Ascending aorta (tissue), 2 donors: ENCODE data around the gene ATP13A3. TPM values are rescaled to one million over a fixed set of nuclear protein-coding genes. Genes with fewer than 3 reads are reported as not detected.

ENCODE experiments used
- DNase-seq, 2 donors: peaks; one replicate each; pipeline ENCODE4 v3.0.0-alpha.2; 2019; ENCODE audit warnings: low spot score in 2 of 2
- H3K27ac ChIP-seq, 2 donors: fragments of 200-600 bp; sonication (generic); one replicate each; pipeline ENCODE4 v1.5.1; 2016 to 2017; ENCODE audit warnings: mild to moderate bottlenecking in 1 of 2
- H3K27me3 ChIP-seq: fragments of 200-600 bp; sonication (generic); one replicate; pipeline ENCODE4 v1.5.1; 2017
- H3K36me3 ChIP-seq, 2 donors: fragments of 200-600 bp; sonication (generic); one replicate each; pipeline ENCODE4 v1.5.1; 2016
- H3K4me1 ChIP-seq, 2 donors: fragments of 200-600 bp; sonication (generic); one replicate each; pipeline ENCODE4 v1.5.1; 2016 to 2017; ENCODE audit warnings: mild to moderate bottlenecking in 1 of 2
- H3K4me3 ChIP-seq, 2 donors: fragments of 200-600 bp; sonication (generic); one replicate each; pipeline ENCODE4 v1.5.1; 2016 to 2017; ENCODE audit warnings: mild to moderate bottlenecking in 1 of 2
- H3K9me3 ChIP-seq, 2 donors: fragments of 200-600 bp; sonication (generic); one replicate each; pipeline ENCODE4 v1.5.1; 2016
- intact Hi-C: fragments of 100-400 bp; cut with DNase I; formaldehyde crosslinking; loops from one replicate; pipeline ENCODE4 v1.15.1; 2023
- total RNA-seq: library from RNA; depleted of rRNA; stranded (reverse); fragments of >200 nt; gene quantifications from one replicate; pipeline ENCODE4 v1.1.0, GENCODE V29; 2016
- TF ChIP-seq, protein P1 (sequence below), 3 experiments: fragments of 200-600 bp in 2 of 3; fragments of 450-650 bp in 1 of 3; sonication (generic) in 2 of 3; IDR thresholded peaks; one replicate each; pipeline ENCODE4 v1.5.1; 2016 to 2019; ENCODE audit warnings: antibody characterized with exemption in 3 of 3, mild to moderate bottlenecking in 1 of 3, moderate library complexity in 1 of 3

Gene ATP13A3
- total RNA-seq, 1 donor from 2014 or later: 53.6 TPM

DNA sequence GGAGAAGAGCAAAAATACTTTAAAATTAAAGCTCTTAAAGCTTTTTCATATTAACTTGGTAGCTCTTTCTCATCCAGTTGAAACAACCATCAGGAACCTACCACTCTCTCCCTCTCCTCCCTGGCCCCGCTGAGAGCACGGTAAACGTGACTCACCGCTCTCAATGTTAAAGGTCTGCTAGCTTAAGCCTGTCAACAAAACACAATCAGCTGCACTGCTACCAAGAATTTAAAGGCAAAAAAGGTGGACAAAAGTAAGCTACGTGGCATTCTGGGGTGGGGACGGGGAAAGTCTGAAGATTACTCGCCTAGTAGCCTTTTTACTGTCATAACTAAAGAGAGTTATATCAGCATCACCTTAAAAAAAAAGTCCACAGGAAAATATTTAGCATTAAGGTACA is 79.4 kb downstream of the ATP13A3 start:
- no peaks in the 10 kb centered on the region for H3K9me3 ChIP-seq
- intact Hi-C loops: loop anchor here (5.0 kb wide), 1 partner anchor 75 kb away; no protein-coding TSS in a partner anchor
- DNase-seq: no peak
- H3K4me3 ChIP-seq: no peak overlapping the region
- H3K27me3 ChIP-seq: no peaks in the 10 kb centered on the region
- no peak overlapping the region for H3K27ac ChIP-seq
- H3K4me1 ChIP-seq: no peaks in the 10 kb centered on the region
- H3K36me3 ChIP-seq: peaks cover 10 to 25% of the 10 kb centered on the region in 2 donors
- TF ChIP-seq, protein P1, sequence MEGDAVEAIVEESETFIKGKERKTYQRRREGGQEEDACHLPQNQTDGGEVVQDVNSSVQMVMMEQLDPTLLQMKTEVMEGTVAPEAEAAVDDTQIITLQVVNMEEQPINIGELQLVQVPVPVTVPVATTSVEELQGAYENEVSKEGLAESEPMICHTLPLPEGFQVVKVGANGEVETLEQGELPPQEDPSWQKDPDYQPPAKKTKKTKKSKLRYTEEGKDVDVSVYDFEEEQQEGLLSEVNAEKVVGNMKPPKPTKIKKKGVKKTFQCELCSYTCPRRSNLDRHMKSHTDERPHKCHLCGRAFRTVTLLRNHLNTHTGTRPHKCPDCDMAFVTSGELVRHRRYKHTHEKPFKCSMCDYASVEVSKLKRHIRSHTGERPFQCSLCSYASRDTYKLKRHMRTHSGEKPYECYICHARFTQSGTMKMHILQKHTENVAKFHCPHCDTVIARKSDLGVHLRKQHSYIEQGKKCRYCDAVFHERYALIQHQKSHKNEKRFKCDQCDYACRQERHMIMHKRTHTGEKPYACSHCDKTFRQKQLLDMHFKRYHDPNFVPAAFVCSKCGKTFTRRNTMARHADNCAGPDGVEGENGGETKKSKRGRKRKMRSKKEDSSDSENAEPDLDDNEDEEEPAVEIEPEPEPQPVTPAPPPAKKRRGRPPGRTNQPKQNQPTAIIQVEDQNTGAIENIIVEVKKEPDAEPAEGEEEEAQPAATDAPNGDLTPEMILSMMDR (IDR thresholded peaks at IDR 0.05): no peak

DNA sequence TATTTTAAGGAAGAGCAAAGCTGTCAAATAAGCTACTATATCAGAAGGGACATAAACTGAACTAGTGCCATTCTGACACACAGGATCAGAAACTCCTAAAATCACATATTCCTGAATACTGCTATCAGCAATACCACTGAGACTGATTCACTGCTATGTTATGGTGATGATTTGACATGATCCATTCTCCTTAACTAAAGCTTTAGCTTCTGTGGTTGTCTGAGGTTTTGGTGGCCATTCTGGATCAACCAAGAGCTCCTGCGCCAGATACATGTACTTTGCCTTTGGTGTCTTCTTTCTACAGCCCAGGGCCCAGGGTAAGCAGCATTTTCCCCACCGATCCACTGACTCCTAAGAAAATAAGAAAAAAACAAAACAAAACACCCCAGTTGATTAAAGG is 81.0 kb downstream of the ATP13A3 start:
- Histone ChIP-seq H3K4me1 (no peaks in the 10 kb centered on the region), H3K4me3 (no peak overlapping the region), H3K27me3 (no peaks in the 10 kb centered on the region), H3K27ac (no peak overlapping the region), H3K36me3 (peaks cover 10 to 20% of the 10 kb centered on the region in 2 donors), H3K9me3 (no peaks in the 10 kb centered on the region)
- TF ChIP-seq, protein P1 (IDR thresholded peaks at IDR 0.05): no peak
- intact Hi-C loops: loop anchor here (5.0 kb wide), 1 partner anchor 73 kb away; no protein-coding TSS in a partner anchor
- no peak for DNase-seq

DNA sequence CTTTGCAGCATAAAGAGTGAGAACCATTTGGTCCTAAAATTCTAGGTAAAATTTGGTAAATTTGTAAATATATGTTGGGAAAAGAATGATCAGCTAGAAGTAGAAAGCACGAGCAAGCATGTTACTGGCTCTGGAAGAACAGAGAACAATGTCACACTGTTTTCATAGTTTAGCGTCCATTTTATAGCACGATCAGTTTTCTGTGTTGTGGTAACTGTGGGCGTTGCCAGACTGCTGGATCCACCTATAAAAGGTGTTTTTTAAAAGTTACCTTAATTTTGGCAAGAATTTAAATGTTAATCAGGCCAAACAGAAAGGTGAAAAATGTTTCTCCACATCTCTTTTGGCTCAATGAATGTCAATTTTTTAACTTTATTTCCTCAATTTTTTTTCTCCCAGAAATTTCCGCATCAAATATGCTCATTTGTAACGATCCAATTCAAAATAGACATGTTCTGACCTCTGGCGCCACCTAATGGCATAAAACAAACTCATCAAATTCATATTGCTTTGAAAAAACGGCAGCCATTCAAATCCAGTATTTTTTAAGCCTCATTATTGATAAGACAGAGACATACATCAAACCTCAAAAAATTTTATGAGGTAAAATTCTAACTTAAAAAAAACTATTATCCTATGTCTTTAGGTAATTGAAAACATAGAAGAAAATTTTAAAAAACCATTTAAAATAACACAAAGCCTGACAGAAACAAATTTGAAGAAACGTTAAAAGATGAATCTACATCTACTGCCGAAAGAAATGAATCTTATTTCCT is 82.2 kb downstream of the ATP13A3 start:
- Histone ChIP-seq H3K4me1 (no peaks in the 10 kb centered on the region), H3K27ac (no peak overlapping the region), H3K27me3 (no peaks in the 10 kb centered on the region), H3K36me3 (peaks cover 10 to 16% of the 10 kb centered on the region in 2 donors), H3K9me3 (no peaks in the 10 kb centered on the region), H3K4me3 (no peak overlapping the region)
- DNase-seq: no peak
- intact Hi-C loops: loop anchor here (5.0 kb wide), 1 partner anchor 72 kb away; no protein-coding TSS in a partner anchor
- TF ChIP-seq, protein P1 (IDR thresholded peaks at IDR 0.05): peak; percentile 48 to 64 (median 54)

DNA sequence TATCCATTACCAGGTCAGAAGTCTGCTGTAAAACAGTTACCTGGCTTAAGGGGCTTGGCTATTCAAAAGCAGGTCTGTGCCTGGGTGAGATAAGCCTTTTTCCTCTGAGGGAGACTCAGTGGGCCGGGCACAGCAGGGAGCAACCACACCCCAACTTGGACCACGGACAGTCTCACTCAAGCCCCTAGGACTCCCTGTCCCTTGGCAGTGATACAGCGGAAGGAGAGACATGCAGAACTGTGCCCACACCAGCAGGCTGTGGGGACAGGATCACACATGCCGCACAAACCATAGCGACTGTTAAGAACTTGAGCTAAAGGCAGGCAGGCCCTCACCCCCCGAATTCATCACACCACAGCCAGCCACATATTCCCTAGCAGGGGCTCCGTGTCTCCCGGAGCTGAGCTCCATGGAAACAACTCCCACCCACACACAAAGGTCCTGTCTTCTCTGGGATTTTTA is 84.9 kb downstream of the ATP13A3 start:
- DNase-seq: no peak
- peaks cover 0 to 10% of the 10 kb centered on the region in 2 donors for H3K36me3 ChIP-seq
- H3K9me3 ChIP-seq: no peaks in the 10 kb centered on the region
- H3K4me3 ChIP-seq: no peak overlapping the region
- no peak overlapping the region for H3K27ac ChIP-seq
- peaks cover 0 to 9% of the 10 kb centered on the region in 2 donors for H3K4me1 ChIP-seq
- H3K27me3 ChIP-seq: peaks cover 4% of the 10 kb centered on the region
- TF ChIP-seq, protein P1 (IDR thresholded peaks at IDR 0.05): no peak
- intact Hi-C loops: no loop called here

DNA sequence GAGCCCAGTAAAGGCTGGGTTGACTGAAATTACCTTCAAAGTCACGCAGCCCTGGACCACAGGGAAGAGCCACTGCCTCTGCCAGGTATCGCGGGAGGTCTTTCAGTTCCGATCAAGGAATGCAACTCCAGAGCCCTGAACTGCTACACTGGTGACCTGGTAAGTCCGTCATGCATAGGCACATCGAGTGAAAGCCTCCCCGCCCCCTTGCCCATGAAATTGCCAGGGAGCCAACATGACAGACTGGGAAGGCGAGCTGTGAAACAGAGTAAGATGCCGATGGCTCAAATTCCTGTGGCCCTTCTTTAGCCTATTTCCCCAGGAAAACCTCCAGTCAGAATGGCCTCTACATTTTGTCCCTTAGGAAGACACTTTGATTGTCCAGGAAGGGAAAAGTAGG is 85.5 kb downstream of the ATP13A3 start:
- Histone ChIP-seq H3K4me3 (no peak overlapping the region), H3K9me3 (no peaks in the 10 kb centered on the region), H3K36me3 (peaks cover 0 to 10% of the 10 kb centered on the region in 2 donors), H3K4me1 (peaks cover 0 to 9% of the 10 kb centered on the region in 2 donors), H3K27me3 (peaks cover 8% of the 10 kb centered on the region), H3K27ac (no peak overlapping the region)
- TF ChIP-seq, protein P1 (IDR thresholded peaks at IDR 0.05): no peak
- no peak for DNase-seq
- intact Hi-C loops: no loop called here
